ACHN (cell line): Measurements from ENCODE around the gene TCTN1.
"Not testable (repeated sequence)": the region's sequence is repeated elsewhere in the genome, so short reads cannot be mapped to it uniquely, and the experiment has no call there.

Experiments used
- DNase-seq: peaks from one replicate; pipeline ENCODE4 v3.0.0-alpha.2; 2015
- in situ Hi-C: cut with HindIII; loops from 2 replicates; pipeline ENCODE4 v1.10.0; 2017; ENCODE audit warnings: low sequenced_read_pairs, low pct_ligation_motif_present, low pct_unique_long_range_greater_than_20kb

The TCTN1 gene

DNA sequence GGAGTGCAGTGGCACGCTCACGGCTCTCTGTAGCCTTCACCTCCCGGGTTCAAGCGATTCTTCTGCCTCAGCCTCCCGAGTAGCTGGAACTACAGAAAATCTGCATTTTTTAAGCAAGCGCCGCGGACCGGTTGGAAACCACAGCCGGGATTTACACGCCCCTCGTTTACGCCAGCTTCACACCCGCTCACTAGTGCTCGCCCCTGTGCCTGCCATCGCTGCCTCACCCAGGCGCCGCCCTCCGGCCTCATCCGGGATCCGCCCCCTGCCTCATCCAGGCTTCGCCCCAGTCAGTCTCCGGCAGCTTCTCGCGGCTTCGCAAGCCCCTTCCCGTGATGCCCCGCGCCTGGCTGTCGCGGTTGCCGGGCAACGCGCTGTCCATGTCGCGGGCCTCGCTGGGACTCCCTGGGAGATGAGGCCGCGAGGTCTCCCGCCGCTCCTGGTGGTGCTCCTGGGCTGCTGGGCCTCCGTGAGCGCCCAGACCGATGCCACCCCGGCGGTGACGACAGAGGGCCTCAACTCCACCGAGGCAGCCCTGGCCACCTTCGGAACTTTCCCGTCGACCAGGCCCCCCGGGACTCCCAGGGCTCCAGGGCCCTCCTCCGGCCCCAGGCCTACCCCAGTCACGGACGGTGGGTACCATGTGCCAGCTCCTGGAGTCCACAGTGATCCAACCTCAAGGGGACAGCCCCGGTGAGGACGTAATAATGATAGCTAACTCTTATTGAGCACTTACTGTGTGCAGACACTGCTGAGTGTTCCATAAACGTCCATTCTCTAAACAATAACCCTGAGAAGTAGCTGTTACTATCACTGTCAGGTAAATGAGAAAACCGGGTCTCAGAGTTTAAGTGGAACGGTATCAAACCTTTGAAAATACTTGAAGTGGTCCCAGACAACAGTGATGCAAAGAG lies at the start of gene TCTN1:
Gene TCTN1, plus strand, starts transcription at position 359 of the 914 bp plus-strand sequence. Its CDS starts 54 bp downstream, at position 413.
- in situ Hi-C loops: no loop called here
- peak; percentile 99 for DNase-seq

- no peak for DNase-seq
- in situ Hi-C loops: no loop called here
Measured at GRCh38 chr12:110564471-110564991, 49.4 kb upstream of the TCTN1 start.

- no peak for DNase-seq
- in situ Hi-C loops: no loop called here
Measured at GRCh38 chr12:110565894-110566871, 47.7 kb upstream of the TCTN1 start.

- no peak for DNase-seq
- in situ Hi-C loops: no loop called here
Measured at GRCh38 chr12:110566993-110567392, 46.9 kb upstream of the TCTN1 start.

- no peak for DNase-seq
- in situ Hi-C loops: no loop called here
Measured at GRCh38 chr12:110568752-110569151, 45.2 kb upstream of the TCTN1 start.

GRCh38 chr12:110569838-110570237 lies 44.1 kb upstream of the TCTN1 start:
- in situ Hi-C loops, DNase-seq: not testable (repeated sequence)

DNA sequence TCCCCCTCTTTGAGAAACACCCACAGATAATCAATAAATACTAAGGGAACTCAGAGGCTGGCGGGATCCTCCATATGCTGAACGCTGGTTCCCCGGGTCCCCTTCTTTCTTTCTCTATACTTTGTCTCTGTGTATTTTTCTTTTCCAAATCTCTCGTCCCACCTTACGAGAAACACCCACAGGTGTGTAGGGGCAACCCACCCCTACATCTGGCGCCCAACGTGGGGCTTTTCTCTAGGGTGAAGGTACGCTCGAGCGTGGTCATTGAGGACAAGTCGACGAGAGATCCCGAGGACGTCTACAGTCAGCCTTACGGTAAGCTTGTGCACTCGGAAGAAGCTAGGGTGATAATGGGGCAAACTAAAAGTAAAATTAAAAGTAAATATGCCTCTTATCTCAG lies 43.1 kb upstream of the TCTN1 start:
- DNase-seq, in situ Hi-C loops: not testable (repeated sequence)

- in situ Hi-C loops: no loop called here
- DNase-seq: no peak
Measured at GRCh38 chr12:110574044-110574443, 39.9 kb upstream of the TCTN1 start.

DNA sequence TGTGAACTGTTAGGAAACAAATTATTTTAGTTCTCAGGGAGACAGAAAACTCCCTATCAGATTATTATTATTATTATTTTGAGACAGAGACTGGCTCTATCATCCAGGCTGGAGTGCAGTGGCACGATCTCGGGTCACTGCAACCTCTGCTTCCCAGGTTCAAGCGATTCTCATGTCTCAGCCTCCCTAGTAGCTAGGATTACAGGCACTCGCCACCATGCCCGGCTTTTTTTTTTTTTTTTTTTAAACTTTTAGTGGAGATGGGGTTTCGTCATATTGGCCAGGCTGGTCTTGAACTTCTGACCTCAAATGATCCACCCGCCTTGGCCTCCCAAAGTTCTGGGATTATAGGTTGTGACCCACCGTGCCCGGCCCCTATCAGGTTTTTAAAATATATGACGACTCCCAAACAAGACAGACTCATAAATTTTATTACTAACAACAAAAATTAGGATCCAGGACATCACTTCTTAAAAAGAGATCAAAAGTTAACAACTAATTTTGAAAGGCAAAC lies 39.2 kb upstream of the TCTN1 start:
- in situ Hi-C loops, DNase-seq: not testable (repeated sequence)

DNA sequence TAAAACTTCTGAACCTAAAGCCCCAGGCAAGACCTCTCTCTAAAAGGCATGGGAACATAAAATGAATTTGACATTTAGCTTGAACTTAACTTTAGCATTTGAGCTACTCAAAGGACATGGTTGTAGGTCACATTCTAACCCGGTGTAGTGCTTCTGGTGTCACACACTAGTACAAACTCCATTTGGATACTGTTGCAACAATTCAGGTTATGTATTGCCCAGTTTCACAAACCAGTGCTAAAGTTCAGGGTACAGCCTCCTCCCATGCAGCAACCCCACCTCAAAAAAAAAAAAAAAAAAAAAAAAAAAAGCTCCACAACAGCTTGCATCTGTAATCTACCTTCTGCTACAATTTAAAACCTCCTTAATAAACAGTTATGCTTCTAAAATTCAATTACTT lies 38.6 kb upstream of the TCTN1 start:
- DNase-seq: no peak
- in situ Hi-C loops: no loop called here

- in situ Hi-C loops: no loop called here
- DNase-seq: no peak
Measured at GRCh38 chr12:110576504-110576903, 37.4 kb upstream of the TCTN1 start.

DNA sequence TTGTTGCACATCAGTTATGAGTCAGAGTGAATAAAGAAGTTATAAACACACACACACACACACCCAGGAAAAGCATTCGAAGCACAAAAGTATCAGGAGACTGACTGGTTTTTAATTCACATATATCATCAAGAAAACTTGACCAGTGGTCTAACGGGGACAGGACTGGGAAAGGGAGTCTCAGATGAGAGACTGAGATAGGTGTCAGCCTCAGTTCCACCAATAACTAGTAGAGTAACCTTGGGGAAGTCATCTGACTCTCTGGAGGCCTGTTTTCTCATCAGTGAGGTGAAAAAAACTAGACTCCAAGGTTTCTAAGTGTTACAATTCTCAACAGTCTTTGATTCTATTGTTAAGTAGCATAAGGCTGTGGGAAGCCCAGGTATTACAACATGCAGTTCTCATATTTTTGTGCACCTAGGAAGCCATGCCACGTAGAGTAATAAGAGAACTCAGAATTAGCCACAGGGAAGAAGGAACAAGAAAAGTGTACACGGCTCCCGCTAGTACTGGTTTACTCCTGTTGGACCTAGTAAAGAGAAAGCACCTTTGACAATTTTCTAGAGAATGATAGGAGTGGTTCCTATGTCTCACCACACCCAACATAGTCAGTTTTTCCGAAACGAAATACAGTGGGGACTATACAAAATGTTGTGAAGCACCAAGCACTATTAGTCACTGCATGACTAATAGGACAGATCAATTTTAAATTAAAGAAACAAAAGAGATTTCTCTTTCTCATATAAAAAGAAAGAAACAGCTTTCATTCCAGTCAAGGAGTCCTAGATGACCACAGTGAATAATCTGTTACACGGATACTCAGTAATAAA lies 35.9 kb upstream of the TCTN1 start:
- in situ Hi-C loops: no loop called here
- DNase-seq: peak; percentile 70

DNA sequence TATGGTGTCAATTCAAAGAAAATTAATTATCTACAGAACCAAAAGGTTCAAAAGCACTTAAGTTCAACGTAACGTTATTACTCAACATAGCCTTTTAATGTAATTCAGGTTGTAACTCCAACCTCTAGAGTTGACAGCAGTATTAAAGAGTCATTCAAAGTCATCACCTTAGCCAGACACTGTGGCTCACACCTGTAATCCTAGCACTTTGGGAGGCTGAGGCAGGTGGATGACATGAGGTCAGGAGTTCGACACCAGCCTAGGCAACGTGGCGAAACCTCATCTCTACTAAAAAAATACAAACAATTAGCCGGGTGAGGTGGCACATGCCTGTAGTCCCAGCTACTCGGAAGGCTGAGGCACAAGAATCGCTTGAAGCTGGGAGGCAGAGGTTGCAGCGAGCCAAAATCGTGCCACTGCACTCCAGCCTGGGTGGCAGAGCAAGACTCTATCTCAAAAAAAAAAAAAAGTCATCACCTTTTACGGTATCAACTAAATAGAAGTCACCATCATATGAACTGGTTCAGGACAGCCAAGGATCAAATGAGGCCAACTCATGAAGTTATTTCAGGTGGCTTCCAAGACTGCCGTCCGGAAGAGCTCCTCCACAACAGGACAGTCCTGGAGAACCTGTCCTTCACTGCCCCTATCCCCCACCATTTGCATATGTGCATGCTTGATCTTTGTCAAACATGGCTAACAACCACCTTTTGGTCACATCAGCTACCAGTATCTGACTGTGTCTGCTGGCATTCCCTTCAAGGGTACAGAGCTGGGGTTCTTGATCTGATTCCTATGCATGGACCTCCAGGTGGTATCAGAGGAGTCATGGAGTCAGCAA lies 35.0 kb upstream of the TCTN1 start:
- in situ Hi-C loops: no loop called here

DNA sequence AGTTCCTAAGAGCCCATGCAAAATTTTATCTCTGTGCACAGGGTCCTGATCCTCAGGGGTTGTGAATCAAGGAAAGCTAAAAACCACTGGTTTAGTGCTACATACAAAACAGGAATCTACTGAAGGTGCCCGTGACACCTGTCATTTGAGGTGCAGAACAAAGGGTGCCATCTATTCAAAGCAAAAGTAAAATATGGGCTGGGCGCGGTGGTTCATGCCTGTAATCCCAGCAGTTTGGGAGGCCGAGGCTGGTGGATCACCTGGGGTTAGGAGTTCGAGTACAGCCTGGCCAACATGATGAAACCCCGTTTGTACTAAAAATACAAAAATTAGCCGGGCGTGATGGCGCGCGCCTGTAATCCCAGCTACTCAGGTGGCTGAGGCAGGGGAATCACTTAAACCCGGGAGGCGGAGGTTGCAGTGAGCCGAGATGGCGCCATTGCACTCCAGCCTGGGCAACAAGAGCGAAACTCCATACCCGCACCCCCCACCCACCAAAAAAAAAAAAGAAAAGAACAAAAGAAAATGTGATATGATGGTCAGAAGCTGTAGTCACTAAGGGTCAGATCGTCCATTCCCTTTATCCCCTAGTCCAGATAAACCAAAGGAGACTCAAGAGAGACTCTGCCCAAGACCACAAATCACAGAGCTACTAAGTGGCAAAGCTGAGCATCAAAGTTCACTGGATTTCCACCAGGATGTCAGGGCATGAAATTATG lies 34.2 kb upstream of the TCTN1 start:
- no peak for DNase-seq
- in situ Hi-C loops: no loop called here

More for the DNA sequence above, 35.0 kb upstream of the TCTN1 start:
- peak; percentile 43 for DNase-seq

- peak; percentile 33 for DNase-seq
- in situ Hi-C loops: no loop called here
Measured at GRCh38 chr12:110581931-110582275, 32.0 kb upstream of the TCTN1 start.

GRCh38 chr12:110582276-110583136 lies 31.4 kb upstream of the TCTN1 start:
- DNase-seq: peak; percentile 65
- in situ Hi-C loops: no loop called here
